Measurements from ENCODE around the gene FPR2. TPM values are rescaled to one million over a fixed set of nuclear protein-coding genes. Genes with fewer than 3 reads are reported as not detected.

Gene FPR2
- total RNA-seq, 1 donor from 2014 or later, result not detected

DNA sequence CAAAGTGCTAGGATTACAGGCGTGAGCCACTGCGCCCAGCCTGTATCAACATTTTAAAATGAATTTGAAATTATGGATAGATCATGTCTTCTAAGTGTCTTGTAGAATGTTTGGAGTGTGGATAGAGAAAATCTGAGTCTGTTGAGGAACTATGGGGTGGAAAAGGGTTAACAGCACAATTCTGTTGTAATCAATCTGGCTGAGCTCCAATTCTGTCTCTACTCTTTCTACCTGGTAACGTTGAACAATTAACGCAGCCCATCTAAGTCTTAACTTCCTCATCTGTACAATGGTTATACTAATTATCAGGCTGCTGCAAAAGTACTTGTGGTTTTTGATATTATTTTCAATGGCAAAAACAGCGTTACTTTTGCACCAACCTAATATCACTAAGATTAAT, 4.1 kb downstream of the FPR2 start:
- Histone ChIP-seq H3K4me1 (ENCODE audit: insufficient read depth, low read length) (no peaks in the 10 kb centered on the region), H3K79me2 (ENCODE audit: insufficient read depth, low read length) (no peaks in the 10 kb centered on the region), H3K27ac (ENCODE audit: low read depth, low read length) (no peak overlapping the region), H3K36me3 (ENCODE audit: insufficient read depth, low read length) (no peaks in the 10 kb centered on the region), H4K20me1 (ENCODE audit: insufficient read depth, low read length) (no peaks in the 10 kb centered on the region), H3K4me2 (ENCODE audit: low read length) (no peak overlapping the region), H2AFZ (ENCODE audit: low read depth, low read length) (no peak overlapping the region), H3K9ac (ENCODE audit: low read length) (no peak overlapping the region), H3K4me3 (ENCODE audit: insufficient read depth, low read depth, low read length) (no peak overlapping the region), H3K9me3 (ENCODE audit: insufficient read depth, low read depth, low read length) (peaks cover 3% of the 10 kb centered on the region), H3K27me3 (ENCODE audit: insufficient read depth, low read length) (no peaks in the 10 kb centered on the region)
- Mint-ChIP-seq H3K9me3 (ENCODE audit: unreplicated experiment) (peaks cover 8% of the 10 kb centered on the region), H3K27me3 (ENCODE audit: low read depth, unreplicated experiment) (peaks cover 21% of the 10 kb centered on the region), H3K27ac (ENCODE audit: unreplicated experiment) (no peak overlapping the region), H3K4me3 (ENCODE audit: unreplicated experiment) (no peak overlapping the region), H3K4me1 (ENCODE audit: low read depth, unreplicated experiment) (no peaks in the 10 kb centered on the region), H3K36me3 (ENCODE audit: low read depth, unreplicated experiment) (no peaks in the 10 kb centered on the region)
- DNase-seq (ENCODE audit: low read depth) (no peak), FAIRE-seq (no peak)
- no peak for TF ChIP-seq EZH2 (IDR thresholded peaks at IDR 0.05; ENCODE audit: insufficient read depth, low read length)
- TF ChIP-seq, protein P1, sequence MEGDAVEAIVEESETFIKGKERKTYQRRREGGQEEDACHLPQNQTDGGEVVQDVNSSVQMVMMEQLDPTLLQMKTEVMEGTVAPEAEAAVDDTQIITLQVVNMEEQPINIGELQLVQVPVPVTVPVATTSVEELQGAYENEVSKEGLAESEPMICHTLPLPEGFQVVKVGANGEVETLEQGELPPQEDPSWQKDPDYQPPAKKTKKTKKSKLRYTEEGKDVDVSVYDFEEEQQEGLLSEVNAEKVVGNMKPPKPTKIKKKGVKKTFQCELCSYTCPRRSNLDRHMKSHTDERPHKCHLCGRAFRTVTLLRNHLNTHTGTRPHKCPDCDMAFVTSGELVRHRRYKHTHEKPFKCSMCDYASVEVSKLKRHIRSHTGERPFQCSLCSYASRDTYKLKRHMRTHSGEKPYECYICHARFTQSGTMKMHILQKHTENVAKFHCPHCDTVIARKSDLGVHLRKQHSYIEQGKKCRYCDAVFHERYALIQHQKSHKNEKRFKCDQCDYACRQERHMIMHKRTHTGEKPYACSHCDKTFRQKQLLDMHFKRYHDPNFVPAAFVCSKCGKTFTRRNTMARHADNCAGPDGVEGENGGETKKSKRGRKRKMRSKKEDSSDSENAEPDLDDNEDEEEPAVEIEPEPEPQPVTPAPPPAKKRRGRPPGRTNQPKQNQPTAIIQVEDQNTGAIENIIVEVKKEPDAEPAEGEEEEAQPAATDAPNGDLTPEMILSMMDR (IDR thresholded peaks at IDR 0.05; ENCODE audit: insufficient read depth, low read depth, low read length), result no peak

DNA sequence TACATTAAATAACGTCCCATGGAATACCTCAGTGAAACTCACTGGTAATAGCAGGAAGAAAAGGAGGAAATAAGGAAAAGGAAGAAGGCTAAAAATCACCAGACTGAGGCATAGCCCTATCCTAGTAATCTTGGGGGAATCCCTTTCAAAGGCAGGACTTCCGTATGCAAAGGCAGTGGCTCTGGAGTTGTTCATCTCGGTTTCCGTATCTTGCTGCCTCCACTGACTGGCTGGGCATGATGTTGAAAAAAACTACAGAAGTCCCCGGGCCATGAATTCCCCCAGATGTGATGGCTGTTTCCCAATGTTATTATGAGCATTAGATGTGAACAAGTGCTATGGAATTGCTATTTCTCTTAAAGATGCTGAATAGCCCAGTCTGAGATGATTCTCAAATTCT, 5.5 kb downstream of the FPR2 start:
- Mint-ChIP-seq H3K9me3 (ENCODE audit: unreplicated experiment) (peaks cover 8% of the 10 kb centered on the region), H3K27me3 (ENCODE audit: low read depth, unreplicated experiment) (peaks cover 21% of the 10 kb centered on the region), H3K27ac (ENCODE audit: unreplicated experiment) (no peak overlapping the region), H3K36me3 (ENCODE audit: low read depth, unreplicated experiment) (no peaks in the 10 kb centered on the region), H3K4me3 (ENCODE audit: unreplicated experiment) (no peak overlapping the region), H3K4me1 (ENCODE audit: low read depth, unreplicated experiment) (no peaks in the 10 kb centered on the region)
- Histone ChIP-seq H3K4me1 (ENCODE audit: insufficient read depth, low read length) (no peaks in the 10 kb centered on the region), H3K36me3 (ENCODE audit: insufficient read depth, low read length) (no peaks in the 10 kb centered on the region), H3K4me2 (ENCODE audit: low read length) (no peak overlapping the region), H3K79me2 (ENCODE audit: insufficient read depth, low read length) (no peaks in the 10 kb centered on the region), H3K9me3 (ENCODE audit: insufficient read depth, low read depth, low read length) (no peaks in the 10 kb centered on the region), H3K9ac (ENCODE audit: low read length) (no peak overlapping the region), H3K27me3 (ENCODE audit: insufficient read depth, low read length) (no peaks in the 10 kb centered on the region), H4K20me1 (ENCODE audit: insufficient read depth, low read length) (no peaks in the 10 kb centered on the region), H2AFZ (ENCODE audit: low read depth, low read length) (no peak overlapping the region), H3K27ac (ENCODE audit: low read depth, low read length) (no peak overlapping the region), H3K4me3 (ENCODE audit: insufficient read depth, low read depth, low read length) (no peak overlapping the region)
- DNase-seq (ENCODE audit: low read depth) (no peak), FAIRE-seq (no peak)
- no peak for TF ChIP-seq EZH2 (IDR thresholded peaks at IDR 0.05; ENCODE audit: insufficient read depth, low read length)

DNA sequence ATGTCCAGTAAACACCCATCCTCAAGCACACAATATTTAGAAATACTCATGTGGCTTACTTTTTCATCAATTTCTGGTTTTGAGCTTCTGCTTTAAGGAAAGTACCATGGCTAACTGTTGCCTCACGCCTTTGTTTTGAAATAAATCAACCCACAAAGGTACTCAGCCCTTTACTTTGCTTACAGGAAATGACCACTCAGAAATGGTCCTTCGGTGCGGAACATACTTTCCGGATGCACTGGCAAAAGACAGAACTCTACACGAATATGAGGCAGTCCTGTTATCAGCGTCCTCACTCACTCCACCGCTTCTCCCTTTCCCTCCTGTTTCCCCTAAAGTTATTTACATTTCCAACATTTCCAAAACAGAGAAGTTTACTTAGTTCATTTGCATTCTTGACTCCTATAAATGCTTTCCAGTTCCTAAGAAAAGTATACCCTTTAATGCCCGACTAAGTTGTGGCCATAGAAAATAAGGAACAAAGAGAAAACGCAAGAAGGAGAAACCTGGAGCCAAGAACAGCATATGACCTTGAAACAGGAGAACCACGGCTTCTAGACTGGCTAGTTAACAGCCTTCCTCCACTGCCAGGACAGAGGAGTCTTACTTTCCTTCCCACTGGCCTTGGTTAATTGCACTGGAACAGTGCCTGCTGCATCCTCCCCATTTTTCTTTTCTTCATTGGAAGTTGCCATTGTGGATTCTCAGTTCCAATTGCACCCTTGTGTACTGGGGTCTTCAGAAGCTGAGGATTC, 10.6 kb downstream of the FPR2 start:
- no peak overlapping the region for H3K4me3 Mint-ChIP-seq (ENCODE audit: unreplicated experiment)
- no peak overlapping the region for H3K27ac ChIP-seq (ENCODE audit: low read depth, low read length)
- H3K9me3 Mint-ChIP-seq (ENCODE audit: unreplicated experiment), result no peaks in the 10 kb centered on the region
- DNase-seq (ENCODE audit: low read depth), result no peak
- TF ChIP-seq, protein P1 (IDR thresholded peaks at IDR 0.05; ENCODE audit: insufficient read depth, low read depth, low read length), result no peak
- TF ChIP-seq EZH2 (IDR thresholded peaks at IDR 0.05; ENCODE audit: insufficient read depth, low read length), result no peak
- H2AFZ ChIP-seq (ENCODE audit: low read depth, low read length), result no peak overlapping the region
- H3K4me1 ChIP-seq (ENCODE audit: insufficient read depth, low read length), result no peaks in the 10 kb centered on the region
- no peak for FAIRE-seq
- H3K4me2 ChIP-seq (ENCODE audit: low read length), result no peak overlapping the region
- no peaks in the 10 kb centered on the region for H3K9me3 ChIP-seq (ENCODE audit: insufficient read depth, low read depth, low read length)
- H3K4me1 Mint-ChIP-seq (ENCODE audit: low read depth, unreplicated experiment), result no peaks in the 10 kb centered on the region
- peaks cover 11% of the 10 kb centered on the region for H3K27me3 Mint-ChIP-seq (ENCODE audit: low read depth, unreplicated experiment)
- no peak overlapping the region for H3K27ac Mint-ChIP-seq (ENCODE audit: unreplicated experiment)
- H4K20me1 ChIP-seq (ENCODE audit: insufficient read depth, low read length), result no peaks in the 10 kb centered on the region
- H3K27me3 ChIP-seq (ENCODE audit: insufficient read depth, low read length), result no peaks in the 10 kb centered on the region
- H3K9ac ChIP-seq (ENCODE audit: low read length), result no peak overlapping the region
- H3K4me3 ChIP-seq (ENCODE audit: insufficient read depth, low read depth, low read length), result no peak overlapping the region
- no peaks in the 10 kb centered on the region for H3K79me2 ChIP-seq (ENCODE audit: insufficient read depth, low read length)
- no peaks in the 10 kb centered on the region for H3K36me3 ChIP-seq (ENCODE audit: insufficient read depth, low read length)
- H3K36me3 Mint-ChIP-seq (ENCODE audit: low read depth, unreplicated experiment), result no peaks in the 10 kb centered on the region

All from astrocyte (in vitro differentiated cells and primary cell).